Measurements from ENCODE around the gene KLF11.
"Not testable (repeated sequence)": the region's sequence is repeated elsewhere in the genome, so short reads cannot be mapped to it uniquely, and the experiment has no call there.

The KLF11 gene

GRCh38 chr2:10027660-10028330 lies 15.6 kb upstream of the KLF11 start:
- DNase-seq (ENCODE audit: low spot score), result no peak

GRCh38 chr2:10028407-10028987 lies 14.9 kb upstream of the KLF11 start:
- no peak for DNase-seq (ENCODE audit: low spot score)

DNA sequence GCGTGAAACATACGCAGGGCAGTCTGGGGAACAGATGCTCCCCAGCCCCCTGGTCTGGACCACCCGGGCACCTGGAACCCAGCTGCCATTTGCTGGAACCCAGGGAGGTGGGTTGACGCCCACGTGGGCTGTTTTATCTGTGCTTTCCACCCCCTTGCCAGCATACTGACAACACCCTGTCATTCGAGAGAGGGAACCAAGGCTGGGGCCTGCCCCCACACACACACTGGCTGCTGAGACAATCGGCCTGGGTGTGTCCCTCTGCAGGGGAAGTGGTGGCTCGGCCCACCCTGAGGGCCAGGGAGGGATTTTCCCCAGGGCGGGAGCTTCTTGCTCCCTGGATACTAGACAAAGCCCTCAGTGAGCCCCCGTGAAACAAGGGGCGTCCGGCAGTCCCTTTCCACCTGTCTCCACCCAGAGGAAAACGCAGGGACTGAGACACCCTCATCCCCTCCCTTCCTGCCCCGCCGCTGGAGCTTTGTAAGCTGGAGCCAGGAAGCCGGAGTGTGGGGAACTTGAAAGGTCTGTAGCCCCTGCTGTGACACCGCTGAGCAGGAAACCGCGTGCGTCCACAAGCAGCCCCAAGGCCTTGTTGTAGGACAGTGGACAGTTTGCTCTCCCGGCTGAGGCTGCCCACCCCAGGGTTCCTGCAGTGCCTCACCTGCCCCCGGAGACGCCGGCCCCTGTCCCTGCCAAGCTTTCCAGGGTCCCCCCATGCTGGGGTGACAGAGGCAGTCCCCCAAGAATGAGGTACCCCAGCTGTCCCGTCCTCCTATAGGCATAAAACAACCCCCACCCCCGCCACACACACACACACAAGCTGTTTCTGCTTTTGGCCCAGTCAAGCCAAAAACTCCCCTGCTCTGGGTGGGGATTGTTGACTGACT lies 14.1 kb upstream of the KLF11 start:
- DNase-seq (ENCODE audit: low spot score), result peak; percentile 62

GRCh38 chr2:10029875-10030223 lies 13.5 kb upstream of the KLF11 start:
- no peak for DNase-seq (ENCODE audit: low spot score)

DNA sequence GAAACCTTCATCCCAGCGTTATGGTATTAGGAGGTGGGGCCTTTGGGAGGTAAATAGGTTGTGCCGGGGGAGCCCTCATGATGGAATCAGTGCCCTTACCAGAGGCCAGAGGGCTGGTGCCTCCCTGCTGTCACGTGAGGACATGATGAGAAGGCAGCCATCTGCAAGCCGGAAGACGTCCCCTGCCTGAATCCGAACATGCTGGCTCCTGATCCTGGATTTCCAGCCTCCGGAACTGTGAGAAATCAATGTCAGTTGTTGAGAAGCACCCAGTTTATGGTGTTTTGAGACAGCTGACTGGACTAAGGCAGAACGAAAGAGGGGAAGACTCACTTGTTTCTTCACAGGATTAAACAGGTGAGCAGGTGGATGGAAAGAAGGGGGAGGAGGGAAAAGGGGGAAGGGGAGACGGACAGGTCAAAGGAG lies 13.0 kb upstream of the KLF11 start:
- no peak for DNase-seq (ENCODE audit: low spot score)

GRCh38 chr2:10030798-10031197 lies 12.6 kb upstream of the KLF11 start:
- not testable (repeated sequence) for DNase-seq (ENCODE audit: low spot score)

GRCh38 chr2:10031886-10032745 lies 11.2 kb upstream of the KLF11 start:
- no peak for DNase-seq (ENCODE audit: low spot score)

DNA sequence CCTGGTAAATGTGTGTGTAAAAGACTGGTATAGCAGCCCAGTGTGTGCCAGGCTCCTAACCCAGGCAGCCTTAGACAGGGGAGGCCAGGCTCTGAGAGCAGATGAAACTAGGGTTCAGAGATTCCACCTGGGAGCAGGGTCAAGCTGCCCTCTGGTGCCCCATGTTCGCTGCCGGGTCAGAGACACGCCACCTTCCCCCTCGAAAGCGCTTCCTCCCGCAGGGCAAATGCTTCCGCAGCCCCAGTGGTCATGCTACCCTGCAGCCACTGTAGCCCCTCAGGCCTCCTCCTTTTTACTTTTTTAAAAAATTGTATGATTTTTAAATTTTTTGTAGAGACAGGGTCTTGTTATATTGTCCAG lies 10.6 kb upstream of the KLF11 start:
- DNase-seq (ENCODE audit: low spot score), result no peak

DNA sequence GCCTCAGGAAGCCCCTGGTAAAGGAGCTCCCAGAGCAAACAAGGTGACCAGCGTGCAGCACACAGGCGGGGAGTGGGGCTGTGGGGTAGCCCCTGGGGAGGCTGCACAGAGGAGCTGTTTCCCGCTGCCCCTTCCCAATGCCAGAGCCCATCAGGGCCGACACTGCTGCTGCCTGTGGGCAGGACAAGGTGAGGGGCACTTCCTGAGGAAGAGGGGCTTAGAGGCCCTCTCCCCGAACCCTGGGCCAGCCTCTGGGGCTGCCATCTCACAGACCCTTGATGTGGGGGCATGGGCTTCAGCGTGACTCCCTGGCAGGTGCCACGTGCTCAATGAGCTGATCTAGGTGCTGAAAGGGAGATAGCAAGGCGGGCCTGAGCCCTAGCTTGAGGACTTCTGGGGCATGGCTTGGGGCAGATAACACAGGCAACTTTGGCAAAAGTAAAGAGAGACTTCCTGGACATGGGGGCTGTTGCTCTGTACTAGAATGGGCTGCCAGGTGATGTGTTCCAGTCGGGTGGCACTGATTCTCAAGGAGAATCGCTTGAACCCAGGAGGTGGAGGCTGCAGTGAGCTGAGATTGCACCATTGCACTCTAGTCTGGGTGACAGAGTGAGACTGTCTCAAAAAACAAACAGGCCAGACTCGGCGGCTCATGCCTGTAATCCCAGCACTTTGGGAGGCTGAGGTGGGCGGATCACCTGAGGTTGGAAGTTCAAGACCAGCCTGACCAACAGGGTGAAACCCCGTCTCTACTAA lies 9.9 kb upstream of the KLF11 start:
- no peak for DNase-seq (ENCODE audit: low spot score)

DNA sequence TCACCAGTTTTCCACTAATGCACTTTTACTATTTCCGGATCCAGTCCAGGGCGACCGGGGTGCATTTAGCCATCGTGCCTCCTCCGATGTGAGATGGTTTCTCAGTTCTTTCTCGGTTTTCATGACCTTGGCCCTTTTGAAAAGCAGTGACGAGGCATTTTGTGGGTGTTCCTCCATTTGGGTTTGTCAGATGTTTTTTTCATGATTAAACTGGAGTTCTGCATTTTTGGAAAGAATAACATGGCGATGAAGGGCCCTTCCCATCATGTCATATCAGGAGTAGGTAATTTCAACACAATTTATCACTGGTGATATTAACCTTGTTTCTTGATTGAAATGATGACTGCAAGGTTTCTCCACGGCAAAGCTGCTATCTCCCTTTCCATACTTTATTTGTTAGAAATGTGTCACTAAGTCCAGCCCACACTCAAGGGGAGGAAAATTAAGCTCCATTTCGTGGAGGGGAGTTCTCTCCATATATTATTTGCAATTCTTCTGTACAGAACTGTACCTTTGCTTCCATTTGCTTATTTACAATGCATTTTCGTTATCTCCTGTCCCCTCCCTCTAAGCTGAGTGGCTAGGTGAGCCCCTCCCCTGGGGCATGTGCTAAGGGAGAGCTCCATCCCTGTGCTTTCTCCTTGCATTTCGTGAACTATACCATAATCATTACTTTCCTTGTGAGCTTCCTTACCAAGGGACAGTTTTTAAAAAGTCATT lies 8.9 kb upstream of the KLF11 start:
- no peak for DNase-seq (ENCODE audit: low spot score)

DNA sequence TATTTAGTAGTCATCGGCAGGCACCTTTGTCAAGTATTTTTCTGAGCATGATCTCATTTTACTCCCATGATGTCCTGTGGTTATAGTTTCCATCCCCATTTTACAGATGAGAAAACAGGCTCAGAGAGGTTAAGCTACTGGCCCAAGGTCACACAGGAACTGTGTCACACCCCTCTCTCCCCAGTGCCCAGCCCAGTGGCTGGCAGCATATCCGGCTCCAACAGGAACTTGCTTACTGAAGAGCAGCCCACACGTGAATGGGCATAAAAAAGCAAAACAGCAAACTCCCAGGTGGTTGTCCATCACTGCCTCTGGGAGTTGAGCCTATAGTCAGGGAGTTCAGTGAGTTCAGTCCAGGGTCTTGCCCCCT lies 8.3 kb upstream of the KLF11 start:
- no peak for DNase-seq (ENCODE audit: low spot score)

DNA sequence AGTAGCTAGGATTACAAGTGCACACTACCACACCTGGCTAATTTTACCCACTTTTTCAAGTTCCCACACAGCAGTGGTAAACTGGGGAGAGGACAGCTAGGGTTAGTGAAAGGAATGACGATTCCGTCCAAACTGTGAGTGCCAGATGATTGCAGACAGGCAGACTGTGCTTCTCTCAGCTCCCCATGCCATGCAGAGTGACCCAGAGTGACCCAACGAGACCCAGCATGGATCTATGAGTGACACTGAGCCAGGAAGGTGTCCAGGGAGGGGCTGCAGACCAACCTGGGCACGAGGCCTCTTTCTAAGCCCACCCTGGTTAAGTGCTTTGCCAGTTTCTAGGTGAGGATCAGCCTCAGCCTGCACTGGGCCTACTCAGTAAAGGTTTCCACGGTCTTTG lies 7.7 kb upstream of the KLF11 start:
- no peak for DNase-seq (ENCODE audit: low spot score)

- DNase-seq (ENCODE audit: low spot score), result peak; percentile 46
Observed at GRCh38 chr2:10036095-10036884, 7.1 kb upstream of the KLF11 start.

DNA sequence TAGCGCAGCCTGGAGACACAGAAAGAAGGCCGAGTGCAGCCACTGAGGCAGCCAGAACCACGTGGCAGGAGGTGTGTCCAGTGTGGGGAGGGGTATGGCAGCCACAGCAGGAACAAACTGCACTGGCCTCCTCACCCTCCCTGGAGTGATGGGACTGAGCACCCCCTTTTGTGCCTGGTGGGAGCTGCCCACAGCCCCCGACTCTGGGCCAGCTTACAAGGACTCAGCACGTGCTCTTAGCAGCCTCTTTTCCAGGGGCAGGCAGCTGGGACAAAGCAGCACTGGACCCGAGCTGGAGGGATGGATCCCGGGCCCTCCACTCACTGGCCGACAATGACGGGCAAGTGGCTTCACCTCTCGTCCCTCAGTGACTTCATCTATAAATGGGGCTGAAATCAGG lies 5.2 kb upstream of the KLF11 start:
- DNase-seq (ENCODE audit: low spot score), result no peak

DNA sequence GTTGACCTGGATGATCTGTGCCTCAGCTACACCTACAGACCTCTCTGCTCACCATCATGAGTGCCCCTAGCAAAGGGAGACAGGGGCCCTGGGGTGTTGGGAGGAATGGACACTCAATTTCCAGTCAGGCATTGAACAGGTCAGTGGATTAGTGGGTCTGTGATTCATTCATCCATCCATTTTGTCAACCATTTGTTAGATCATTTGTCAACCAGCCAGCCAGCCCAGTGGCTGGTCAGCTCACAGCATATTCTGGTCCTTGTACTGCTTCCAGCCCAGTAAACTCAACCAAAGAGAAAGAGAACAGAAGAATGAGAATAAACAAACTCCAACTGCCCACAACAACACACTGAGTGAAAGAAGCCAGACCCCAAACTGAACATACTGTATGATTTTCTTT lies 4.6 kb upstream of the KLF11 start:
- DNase-seq (ENCODE audit: low spot score), result no peak

GRCh38 chr2:10039658-10040410 lies 3.5 kb upstream of the KLF11 start:
- no peak for DNase-seq (ENCODE audit: low spot score)

DNA sequence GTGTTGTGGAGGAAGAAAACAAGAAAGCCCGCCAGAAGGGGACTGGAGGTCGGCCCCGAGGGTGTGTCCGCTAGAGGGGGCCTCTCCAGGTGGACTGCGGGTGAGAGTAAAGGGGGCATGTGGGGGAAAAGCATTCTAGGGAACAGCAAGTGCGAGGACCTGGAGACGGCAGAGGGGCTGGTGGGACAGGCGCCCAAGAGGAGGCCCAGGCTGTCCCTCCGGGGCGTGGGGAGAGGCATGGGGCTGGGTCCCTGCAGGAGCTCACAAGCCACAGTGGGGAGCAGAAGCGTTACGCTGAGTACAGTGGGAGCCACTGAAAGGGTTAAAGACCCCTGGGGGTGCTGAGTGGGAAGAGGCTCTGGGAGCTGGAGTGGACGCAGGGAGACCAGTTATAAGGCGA lies 1.6 kb upstream of the KLF11 start:
- DNase-seq (ENCODE audit: low spot score), result no peak

GRCh38 chr2:10042301-10043161 lies 819 bp upstream of the KLF11 start:
- peak; percentile 30 for DNase-seq (ENCODE audit: low spot score)

Measured in SW480 (cell line).